NCI-H1105 treated with DMSO at 0.1 percent for 48 hours (cell line): ENCODE results near the gene STAT4.

ENCODE experiments used
- DNase-seq: peaks from one replicate; lab custom pipeline; 2025; lab: John Stamatoyannopoulos, UW

The STAT4 gene

DNA sequence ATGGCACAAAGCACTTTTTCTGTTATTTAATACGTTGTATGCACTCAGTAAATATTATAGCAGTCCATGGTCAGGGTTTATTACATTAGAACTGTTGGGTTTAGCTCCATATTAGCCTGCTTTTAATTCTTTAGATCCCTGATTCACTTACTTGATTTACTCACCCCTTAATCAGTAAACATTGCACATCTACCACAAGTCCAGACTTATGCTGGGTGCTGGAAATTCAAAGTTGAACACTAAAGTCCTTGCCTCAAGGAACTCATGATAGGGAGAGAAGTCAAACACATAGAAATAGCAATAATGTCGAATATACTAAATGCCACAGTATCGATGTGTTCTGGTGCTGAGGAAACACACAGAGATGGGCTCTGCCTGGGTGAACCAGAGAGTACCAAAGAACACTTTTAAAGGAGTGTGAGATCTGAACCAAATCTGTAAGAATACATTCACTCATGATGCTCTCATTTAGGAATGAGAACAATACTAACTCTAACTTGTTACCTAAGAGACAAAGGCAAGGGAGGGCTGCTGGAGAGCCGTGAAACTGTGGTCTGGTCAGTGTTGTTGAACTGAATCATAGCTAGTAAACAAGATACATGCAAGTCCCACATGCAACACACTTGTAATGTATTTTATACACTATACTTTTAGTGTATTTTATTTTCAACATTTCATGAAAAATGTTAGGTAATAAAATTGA, 4.9 kb downstream of the STAT4 start:
- DNase-seq = no peak

GRCh38 chr2:191144217-191144616, 6.6 kb downstream of the STAT4 start:
- no peak for DNase-seq

GRCh38 chr2:191143791-191144190, 7.0 kb downstream of the STAT4 start:
- DNase-seq = no peak

DNA sequence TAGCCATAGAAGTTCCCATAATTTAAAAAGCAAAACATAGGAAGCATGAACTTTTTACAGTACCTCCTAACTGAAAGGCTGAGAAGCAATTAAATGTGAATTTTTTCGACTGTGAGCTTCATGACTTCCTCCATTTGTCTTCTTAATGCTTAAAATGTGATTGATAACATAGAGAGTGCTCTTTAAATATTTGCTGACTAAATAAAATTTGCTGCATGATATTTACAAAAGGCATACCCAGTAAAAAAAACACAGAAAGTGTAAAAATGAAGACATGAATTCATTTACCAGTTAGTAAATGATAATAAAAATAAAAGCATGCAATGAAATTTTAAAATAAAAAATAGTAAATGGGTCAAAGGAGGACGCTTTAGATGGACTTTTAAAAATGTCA, 21.9 kb downstream of the STAT4 start:
- DNase-seq = no peak

GRCh38 chr2:191128172-191128910, 22.5 kb downstream of the STAT4 start:
- no peak for DNase-seq

- DNase-seq = no peak
Measured at GRCh38 chr2:191127235-191127634, 23.6 kb downstream of the STAT4 start.

DNA sequence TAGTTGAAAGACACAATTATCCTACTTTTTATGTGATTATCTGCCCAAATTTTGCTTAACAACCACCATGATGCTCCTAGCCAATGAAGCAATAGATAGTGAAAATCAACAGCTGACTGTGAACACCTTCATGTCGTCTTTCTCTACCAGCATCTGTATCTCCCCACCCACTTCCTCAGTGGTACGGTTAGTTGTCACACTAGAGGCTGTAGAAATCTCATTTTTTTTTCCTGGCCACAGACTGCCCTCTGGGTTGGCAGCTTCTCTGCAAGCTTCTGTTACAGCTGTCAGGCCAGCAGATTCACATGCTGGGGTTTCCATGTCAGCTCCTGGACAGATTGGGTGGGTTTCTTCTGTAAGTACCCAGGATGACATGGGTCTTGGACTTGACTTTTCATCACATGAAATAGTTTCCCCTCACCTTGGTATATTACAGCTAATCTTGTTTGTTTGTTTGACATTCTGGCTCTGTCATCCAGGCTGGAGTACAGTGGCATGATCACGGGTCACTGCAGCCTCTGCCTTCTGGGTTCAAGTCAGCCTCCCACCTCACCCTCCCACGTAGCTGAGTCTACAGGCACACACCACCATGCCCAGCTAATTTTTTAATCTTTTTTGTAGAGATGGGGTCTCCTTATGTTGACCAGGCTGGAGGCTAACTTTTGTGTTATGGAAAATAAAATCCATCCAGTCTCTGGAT, 24.3 kb downstream of the STAT4 start:
- DNase-seq = no peak

DNA sequence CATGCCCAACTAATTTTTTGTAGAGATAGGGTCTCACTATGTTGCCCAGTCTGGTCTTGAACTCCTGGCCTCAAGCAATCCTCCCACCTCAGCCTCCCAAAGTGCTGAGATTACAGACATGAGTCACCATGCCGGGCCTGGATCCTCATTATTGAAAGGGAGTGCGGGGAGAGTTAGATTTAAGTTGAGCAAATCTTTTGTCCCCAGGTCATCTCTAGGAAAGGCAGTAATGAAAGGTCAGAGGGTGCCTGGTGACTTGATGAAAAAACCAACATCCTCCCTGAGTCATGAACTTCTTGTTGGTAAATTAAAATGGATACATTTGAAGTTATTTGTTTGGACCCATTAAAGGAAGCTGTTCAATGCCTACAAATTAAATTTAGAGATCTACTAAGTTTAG, 25.1 kb downstream of the STAT4 start:
- no peak for DNase-seq

DNA sequence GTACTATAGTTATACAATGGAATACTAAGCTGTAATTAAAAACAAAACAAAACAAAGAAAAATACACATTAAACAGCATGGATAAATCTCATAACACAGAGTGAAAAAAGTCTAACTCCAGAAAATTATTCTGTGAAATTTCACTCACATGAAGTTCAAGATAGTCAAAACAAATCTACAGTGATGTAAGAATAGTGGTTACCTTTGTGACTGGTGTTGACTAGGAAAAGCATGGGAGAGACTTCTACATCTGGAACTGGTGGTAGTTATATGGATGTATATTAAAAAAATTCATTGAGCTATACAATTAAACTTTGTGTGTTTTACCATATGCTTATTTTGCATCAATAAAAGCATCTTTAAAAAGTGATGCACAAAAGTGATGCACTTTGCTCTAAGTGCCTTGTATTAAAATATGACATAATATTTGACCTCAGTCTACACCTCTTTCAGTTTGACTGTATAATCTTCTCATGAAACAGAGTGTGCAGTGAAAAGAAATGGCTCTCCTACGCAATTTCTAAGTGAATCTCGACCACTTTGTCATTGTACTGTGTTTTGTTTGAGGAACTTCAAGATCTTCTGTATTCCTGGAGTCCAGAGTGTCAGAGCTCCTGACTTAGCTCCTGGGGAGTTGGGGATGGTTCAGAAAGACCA, 28.0 kb downstream of the STAT4 start:
- DNase-seq = no peak

DNA sequence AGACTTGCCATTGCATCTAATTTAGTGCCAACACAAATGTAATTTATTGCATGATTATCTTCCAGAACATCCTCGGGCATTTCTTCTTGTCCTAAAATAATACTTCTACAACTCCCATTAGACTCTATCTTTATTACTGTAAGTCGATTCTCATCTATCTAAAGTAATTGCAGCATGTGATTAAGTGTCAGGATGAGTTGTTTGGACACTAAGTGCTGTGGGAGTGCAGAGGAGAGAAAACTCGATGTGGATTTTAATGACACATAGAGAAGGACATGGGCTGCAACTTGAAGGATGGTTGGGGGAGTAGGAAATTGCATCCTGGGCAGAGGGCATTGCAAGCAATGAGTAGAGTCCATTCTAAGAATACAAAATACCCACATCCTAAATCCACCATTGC, 33.5 kb downstream of the STAT4 start:
- no peak for DNase-seq

- DNase-seq = no peak
Measured at GRCh38 chr2:191115804-191116203, 35.0 kb downstream of the STAT4 start.

- DNase-seq = no peak
Measured at GRCh38 chr2:191115391-191115790, 35.4 kb downstream of the STAT4 start.

GRCh38 chr2:191114403-191114886, 36.3 kb downstream of the STAT4 start:
- no peak for DNase-seq

- no peak for DNase-seq
Measured at GRCh38 chr2:191113761-191114160, 37.0 kb downstream of the STAT4 start.

- no peak for DNase-seq
Measured at GRCh38 chr2:191112448-191112901, 38.3 kb downstream of the STAT4 start.

DNA sequence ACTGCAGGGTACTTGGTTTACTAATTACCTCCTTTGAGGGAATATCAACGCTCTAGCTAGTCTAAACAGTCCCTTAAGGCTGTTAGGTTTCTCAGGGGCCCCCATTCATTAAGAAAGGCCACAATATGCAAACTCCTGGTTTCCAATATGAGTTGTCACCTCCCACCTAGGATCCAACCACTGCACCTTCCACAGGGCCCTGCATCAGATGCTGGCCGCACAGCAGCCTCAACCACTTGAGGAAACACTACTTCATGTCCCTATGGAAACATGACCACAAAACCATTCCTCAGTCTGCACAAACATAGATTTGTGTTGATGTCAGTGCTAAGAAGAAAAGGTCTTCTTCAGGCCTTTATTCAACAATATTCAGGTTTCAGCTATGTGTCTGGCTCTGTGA, 40.9 kb downstream of the STAT4 start:
- DNase-seq = no peak

DNA sequence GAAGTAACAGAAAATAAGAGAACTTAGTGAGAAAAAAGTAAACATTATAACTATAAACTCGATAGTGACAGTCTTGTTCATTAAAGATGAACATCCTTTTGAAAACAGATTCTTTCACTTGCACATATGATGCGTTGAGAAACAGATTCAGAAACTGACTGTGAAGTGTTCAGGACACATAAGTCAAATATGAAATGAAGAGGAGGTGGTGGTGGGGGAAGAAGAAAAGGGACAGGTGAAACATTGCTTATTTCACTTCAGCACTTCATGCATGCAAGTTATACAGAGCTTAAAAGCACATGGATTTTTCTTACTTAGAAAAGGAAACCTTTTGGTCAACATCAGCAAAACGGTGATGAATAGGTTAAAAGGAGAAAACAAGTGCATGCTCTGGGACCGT, 42.5 kb downstream of the STAT4 start:
- DNase-seq = no peak

DNA sequence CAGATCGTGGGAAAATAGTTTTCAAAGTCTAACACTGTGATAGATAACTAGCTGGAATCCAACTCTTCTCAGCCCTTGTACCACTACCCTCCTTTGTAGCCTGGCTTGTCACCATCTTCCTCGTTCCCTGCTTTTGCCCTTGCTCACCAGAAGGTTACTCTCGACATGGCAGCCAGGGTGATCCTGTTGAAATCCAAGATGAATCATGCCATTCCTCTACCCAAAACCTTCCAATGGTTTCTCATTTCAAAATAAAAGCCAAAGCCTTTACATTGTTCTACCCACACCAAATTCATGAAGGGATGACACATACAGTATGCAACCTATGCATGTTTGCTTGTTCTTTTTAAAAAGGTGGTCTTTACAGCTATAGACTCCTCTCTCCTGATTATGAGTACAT, 45.7 kb downstream of the STAT4 start:
- DNase-seq = no peak

DNA sequence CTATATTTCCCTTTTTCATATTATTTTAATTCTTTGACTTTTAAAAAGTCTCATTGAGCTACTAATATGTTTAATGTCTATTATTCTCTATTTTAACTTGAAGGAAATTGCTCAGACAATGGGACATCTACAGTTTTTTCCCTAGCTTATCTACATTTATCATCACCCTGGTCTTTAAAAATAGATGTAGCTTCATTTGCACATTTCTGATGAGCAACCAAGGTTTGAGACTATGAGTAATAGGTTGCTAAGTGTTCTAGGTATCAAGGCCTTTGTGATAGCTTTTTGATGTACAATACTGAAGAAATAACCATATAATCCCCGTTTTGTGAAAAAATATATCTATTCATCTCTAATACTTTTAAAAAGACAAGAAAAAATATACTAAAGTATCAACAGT, 47.0 kb downstream of the STAT4 start:
- no peak for DNase-seq

- DNase-seq = no peak
Measured at GRCh38 chr2:191100216-191100615, 50.6 kb downstream of the STAT4 start.

DNA sequence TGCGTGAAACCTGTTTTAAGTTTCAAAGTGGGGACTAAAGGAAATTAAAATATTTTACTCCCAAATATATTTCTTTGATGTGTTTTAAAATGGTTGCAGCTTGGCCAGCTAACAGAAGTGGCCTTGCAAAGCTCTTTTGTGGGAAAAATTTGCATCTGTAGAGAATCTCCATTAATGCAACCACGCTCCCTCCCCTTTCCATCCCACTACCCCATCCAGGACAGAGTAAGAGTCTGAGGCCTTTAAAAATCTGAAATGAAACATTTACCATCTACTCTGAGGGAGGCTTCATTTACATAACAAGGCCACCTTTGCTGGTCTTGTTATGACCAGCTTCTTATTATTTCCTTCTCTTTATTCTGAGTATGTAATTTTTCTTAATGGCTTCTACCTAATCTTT, 63.5 kb downstream of the STAT4 start:
- no peak for DNase-seq

DNA sequence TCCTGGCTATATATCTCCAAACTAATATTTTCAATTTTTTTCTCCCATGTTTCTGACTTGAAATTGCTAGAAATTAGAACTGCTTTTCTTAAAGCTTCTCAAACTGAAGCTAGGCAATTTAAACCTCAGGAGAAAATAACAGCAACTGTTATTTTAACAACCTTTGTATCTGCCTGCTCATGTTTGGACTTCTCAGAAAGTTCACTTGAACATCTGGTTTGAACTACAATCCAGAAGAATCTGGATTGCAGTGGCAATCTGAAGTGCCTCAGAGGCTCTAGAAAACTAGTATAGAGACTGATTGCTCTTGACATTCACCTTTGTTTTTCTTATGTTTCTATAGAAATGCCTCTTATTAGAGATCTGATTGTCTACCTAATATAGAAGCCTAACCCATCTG, 64.1 kb downstream of the STAT4 start:
- no peak for DNase-seq
